ENCODE results near the gene DOK4. TPM values are rescaled to one million over a fixed set of nuclear protein-coding genes. Genes with fewer than 3 reads are reported as not detected.

DOK4 gene
- total and polyA plus RNA-seq, 11 donors = 5.9 to 14.8 (median 7.7) TPM

- Histone ChIP-seq H3K4me1 (peaks cover 0 to 1% (median 0%) of the 10 kb centered on the region in 12 donors), H3K9me3 (peaks cover 0 to 14% (median 0%) of the 10 kb centered on the region in 12 donors), H3K27me3 (no peaks in the 10 kb centered on the region), H3K27ac (no peak overlapping the region), H3K4me3 (no peak overlapping the region), H3K36me3 (peaks cover 0 to 100% (median 96%) of the 10 kb centered on the region in 9 donors)
- ATAC-seq = no peak
- DNase-seq = no peak
- WGBS, 4 donors = 89 to 100% (median 94%) methylated on average over 1 of the region's 1 CpG
- no peak for TF ChIP-seq POLR2A (IDR thresholded peaks at IDR 0.05)
- no peak for TF ChIP-seq CTCF (IDR thresholded peaks at IDR 0.05)
- intact Hi-C loops (cut with DNase I) = no loop called here
Observed at GRCh38 chr16:57435838-57436237, 50.5 kb downstream of the DOK4 start.

GRCh38 chr16:57434003-57434402 lies 52.3 kb downstream of the DOK4 start:
- Histone ChIP-seq H3K4me3 (no peak overlapping the region), H3K36me3 (peaks cover 0 to 100% (median 96%) of the 10 kb centered on the region in 9 donors)
- 91 to 100% (median 97%) methylated on average over 2 of the region's 2 CpGs for WGBS, 4 donors

GRCh38 chr16:57432989-57433388 lies 53.3 kb downstream of the DOK4 start:
- WGBS, 4 donors = 75 to 90% (median 87%) methylated on average over 3 of the region's 3 CpGs
- DNase-seq (no peak), ATAC-seq (no peak)
- H3K4me1 ChIP-seq = no peaks in the 10 kb centered on the region
- TF ChIP-seq CTCF (IDR thresholded peaks at IDR 0.05) (no peak), POLR2A (IDR thresholded peaks at IDR 0.05) (no peak)
- intact Hi-C loops (cut with DNase I) = no loop called here
- H3K36me3 ChIP-seq = peaks cover 0 to 100% (median 96%) of the 10 kb centered on the region in 9 donors
- no peaks in the 10 kb centered on the region for H3K9me3 ChIP-seq
- H3K4me3 ChIP-seq = no peak overlapping the region
- H3K27ac ChIP-seq = no peak overlapping the region
- H3K27me3 ChIP-seq = no peaks in the 10 kb centered on the region

More at GRCh38 chr16:57434003-57434402, 52.3 kb downstream of the DOK4 start:
- DNase-seq (no peak), ATAC-seq (no peak)
- intact Hi-C loops (cut with DNase I) = no loop called here
- H3K27me3 ChIP-seq = no peaks in the 10 kb centered on the region
- H3K27ac ChIP-seq = no peak overlapping the region
- H3K9me3 ChIP-seq = no peaks in the 10 kb centered on the region
- TF ChIP-seq POLR2A (IDR thresholded peaks at IDR 0.05) (no peak), CTCF (IDR thresholded peaks at IDR 0.05) (no peak)
- H3K4me1 ChIP-seq = no peaks in the 10 kb centered on the region

GRCh38 chr16:57432505-57432904 lies 53.8 kb downstream of the DOK4 start:
- 92 to 100% (median 93%) methylated on average over 2 of the region's 2 CpGs for WGBS, 4 donors
- H3K27me3 ChIP-seq = no peaks in the 10 kb centered on the region
- H3K4me3 ChIP-seq = no peak overlapping the region
- H3K9me3 ChIP-seq = no peaks in the 10 kb centered on the region
- H3K4me1 ChIP-seq = no peaks in the 10 kb centered on the region
- intact Hi-C loops (cut with DNase I) = no loop called here
- no peak overlapping the region for H3K27ac ChIP-seq
- H3K36me3 ChIP-seq = peaks cover 0 to 100% (median 96%) of the 10 kb centered on the region in 9 donors
- TF ChIP-seq POLR2A (IDR thresholded peaks at IDR 0.05) (no peak), CTCF (IDR thresholded peaks at IDR 0.05) (no peak)
- DNase-seq = no peak
- no peak for ATAC-seq

Measured in heart left ventricle (tissue), 16 donors.